ENCODE measurements around the gene LATS2.

- TF ChIP-seq EP300 (IDR thresholded peaks at IDR 0.05) = no peak
- no peak for TF ChIP-seq POLR2AphosphoS5 (IDR thresholded peaks at IDR 0.05)
Observed at GRCh38 chr13:21009036-21009435, 52.4 kb downstream of the LATS2 start.
